ENCODE data around the gene HRG. TPM values are rescaled to one million over a fixed set of nuclear protein-coding genes. Genes with fewer than 3 reads are reported as not detected.
A peak's percentile ranks its signal among the peaks of the same experiment; 100 is the strongest.

Gene HRG
- total and polyA plus RNA-seq, 2 experiments from 2014 or later = not detected

GRCh38 chr3:186717039-186717457 is 51.2 kb downstream of the HRG start, which contains the start of gene KNG1:
Gene KNG1, plus strand, starts transcription at chr3:186717359. Its CDS starts 184 bp downstream, at chr3:186717543.
- H4K20me1 ChIP-seq (ENCODE audit: insufficient read depth) = no peaks in the 10 kb centered on the region
- H3K9me2 ChIP-seq (ENCODE audit: insufficient read depth) = no peaks in the 10 kb centered on the region
- WGBS, 2 experiments (ENCODE audit: low coverage in 1 of 2, low lambda C conversion rate in 2 of 2, missing lambda C conversion rate in 2 of 2) = 19 to 20% methylated on average over 3 of the region's 3 CpGs
- no peak within 1 kb of the TSS for H3K4me2 ChIP-seq (ENCODE audit: unreplicated experiment)
- no peak within 1 kb of the TSS for H3K27ac ChIP-seq
- no peaks in the 10 kb centered on the region for H3K9me3 ChIP-seq (ENCODE audit: low read depth)
- no peak within 1 kb of the TSS for H2AFZ ChIP-seq
- H3F3A ChIP-seq (ENCODE audit: insufficient read depth) = no peaks in the 10 kb centered on the region
- no peaks in the 10 kb centered on the region for H3K36me3 ChIP-seq (ENCODE audit: low read depth)
- no peak for DNase-seq
- no peaks in the 10 kb centered on the region for H3K4me1 ChIP-seq (ENCODE audit: insufficient read depth)
- H3K79me2 ChIP-seq (ENCODE audit: insufficient read depth) = no peaks in the 10 kb centered on the region
- H3K27me3 ChIP-seq (replicated peaks; ENCODE audit: insufficient read depth) = peaks cover 27% of the 10 kb centered on the region; the same call in 1 of the 2 replicates
- H3K9ac ChIP-seq = no peak within 1 kb of the TSS
- H3K4me3 ChIP-seq = no peak within 1 kb of the TSS
- in situ Hi-C loops (cut with MboI) = no loop called here
- no peak for TF ChIP-seq EZH2 (IDR thresholded peaks at IDR 0.05; ENCODE audit: insufficient read depth, poor library complexity, severe bottlenecking)
- no peak for TF ChIP-seq EZH2phosphoT487 (IDR thresholded peaks at IDR 0.05; ENCODE audit: insufficient read depth, low read depth)

- no peak for DNase-seq
- no peak for TF ChIP-seq EZH2phosphoT487 (IDR thresholded peaks at IDR 0.05; ENCODE audit: insufficient read depth, low read depth)
- no peak for TF ChIP-seq EZH2 (IDR thresholded peaks at IDR 0.05; ENCODE audit: insufficient read depth, poor library complexity, severe bottlenecking)
- 31% methylated on average over 7 of the region's 7 CpGs for WGBS, 2 experiments (ENCODE audit: low coverage in 1 of 2, low lambda C conversion rate in 2 of 2, missing lambda C conversion rate in 2 of 2)
Measured at GRCh38 chr3:186719945-186720739, 54.3 kb downstream of the HRG start.

GRCh38 chr3:186722457-186722856 is 56.6 kb downstream of the HRG start:
- Histone ChIP-seq H3K9me2 (ENCODE audit: insufficient read depth) (no peaks in the 10 kb centered on the region), H3K36me3 (ENCODE audit: low read depth) (no peaks in the 10 kb centered on the region), H3K27me3 (replicated peaks; ENCODE audit: insufficient read depth) (peaks cover 13% of the 10 kb centered on the region; the same call in 1 of the 2 replicates), H3K4me1 (ENCODE audit: insufficient read depth) (no peaks in the 10 kb centered on the region), H3K4me2 (ENCODE audit: unreplicated experiment) (no peak overlapping the region), H3K9ac (no peak overlapping the region), H3K9me3 (ENCODE audit: low read depth) (no peaks in the 10 kb centered on the region), H3F3A (ENCODE audit: insufficient read depth) (no peaks in the 10 kb centered on the region), H3K79me2 (ENCODE audit: insufficient read depth) (no peaks in the 10 kb centered on the region), H3K27ac (no peak overlapping the region), H2AFZ (no peak overlapping the region), H3K4me3 (no peak overlapping the region), H4K20me1 (ENCODE audit: insufficient read depth) (no peaks in the 10 kb centered on the region)
- TF ChIP-seq EZH2phosphoT487 (IDR thresholded peaks at IDR 0.05; ENCODE audit: insufficient read depth, low read depth) = no peak
- TF ChIP-seq EZH2 (IDR thresholded peaks at IDR 0.05; ENCODE audit: insufficient read depth, poor library complexity, severe bottlenecking) = no peak
- DNase-seq = peak; percentile 14
- WGBS, 2 experiments (ENCODE audit: low coverage in 1 of 2, low lambda C conversion rate in 2 of 2, missing lambda C conversion rate in 2 of 2) = 41 to 44% methylated on average over 7 of the region's 7 CpGs
- in situ Hi-C loops (cut with MboI) = no loop called here

More at GRCh38 chr3:186719945-186720739, 54.3 kb downstream of the HRG start:
- no peaks in the 10 kb centered on the region for H4K20me1 ChIP-seq (ENCODE audit: insufficient read depth)
- no peak overlapping the region for H3K4me2 ChIP-seq (ENCODE audit: unreplicated experiment)
- no peak overlapping the region for H2AFZ ChIP-seq
- H3K4me3 ChIP-seq = no peak overlapping the region
- H3F3A ChIP-seq (ENCODE audit: insufficient read depth) = no peaks in the 10 kb centered on the region
- in situ Hi-C loops (cut with MboI) = no loop called here
- H3K4me1 ChIP-seq (ENCODE audit: insufficient read depth) = no peaks in the 10 kb centered on the region
- no peak overlapping the region for H3K9ac ChIP-seq
- H3K9me2 ChIP-seq (ENCODE audit: insufficient read depth) = no peaks in the 10 kb centered on the region
- no peaks in the 10 kb centered on the region for H3K9me3 ChIP-seq (ENCODE audit: low read depth)
- H3K27ac ChIP-seq = no peak overlapping the region
- peaks cover 13% of the 10 kb centered on the region; the same call in 1 of the 2 replicates for H3K27me3 ChIP-seq (replicated peaks; ENCODE audit: insufficient read depth)
- no peaks in the 10 kb centered on the region for H3K36me3 ChIP-seq (ENCODE audit: low read depth)
- H3K79me2 ChIP-seq (ENCODE audit: insufficient read depth) = no peaks in the 10 kb centered on the region

- TF ChIP-seq EZH2 (IDR thresholded peaks at IDR 0.05; ENCODE audit: insufficient read depth, poor library complexity, severe bottlenecking) (no peak), EZH2phosphoT487 (IDR thresholded peaks at IDR 0.05; ENCODE audit: insufficient read depth, low read depth) (no peak)
- Histone ChIP-seq H2AFZ (no peak overlapping the region), H3K9me3 (ENCODE audit: low read depth) (no peaks in the 10 kb centered on the region), H3K4me3 (no peak overlapping the region), H3K27ac (no peak overlapping the region), H3K9ac (no peak overlapping the region), H3K9me2 (ENCODE audit: insufficient read depth) (no peaks in the 10 kb centered on the region), H3K4me1 (ENCODE audit: insufficient read depth) (no peaks in the 10 kb centered on the region), H4K20me1 (ENCODE audit: insufficient read depth) (no peaks in the 10 kb centered on the region), H3K79me2 (ENCODE audit: insufficient read depth) (no peaks in the 10 kb centered on the region), H3F3A (ENCODE audit: insufficient read depth) (no peaks in the 10 kb centered on the region), H3K36me3 (ENCODE audit: low read depth) (no peaks in the 10 kb centered on the region), H3K27me3 (replicated peaks; ENCODE audit: insufficient read depth) (peaks cover 7% of the 10 kb centered on the region; the same call in 1 of the 2 replicates), H3K4me2 (ENCODE audit: unreplicated experiment) (no peak overlapping the region)
- WGBS, 2 experiments (ENCODE audit: low coverage in 1 of 2, low lambda C conversion rate in 2 of 2, missing lambda C conversion rate in 2 of 2) = 74 to 77% methylated on average over 12 of the region's 12 CpGs
- in situ Hi-C loops (cut with MboI) = no loop called here
- no peak for DNase-seq
Measured at GRCh38 chr3:186724911-186725310, 59.1 kb downstream of the HRG start.

Small RNA genes lying within 50 kb of the gene (small RNA-seq; reads per million reads assigned to genes)
- gene RF00017 (ENCODE audit: low read depth, low replicate concordance) = not detected

Other genes starting within 250 kb of the HRG start
- 0.63 and 0.76 TPM in 2 replicates for gene CRYGS, start 121.6 kb upstream of the HRG start, total RNA-seq (2014; rRNA removed; shearing (Covaris generic))
- 0.49 and 1.3 TPM in 2 replicates for gene CRYGS, start 121.6 kb upstream of the HRG start, polyA plus RNA-seq (2016; fragmentation: Nextera tagmentation; extraction: Ambion mirVana)
- gene TBCCD1, start 98.7 kb upstream of the HRG start, total RNA-seq (2014; rRNA removed; shearing (Covaris generic)) = 14.6 and 17.7 TPM in 2 replicates
- gene TBCCD1, start 98.7 kb upstream of the HRG start, polyA plus RNA-seq (2016; fragmentation: Nextera tagmentation; extraction: Ambion mirVana) = 15.6 and 16.3 TPM in 2 replicates
- gene DNAJB11, start 95.3 kb upstream of the HRG start, total RNA-seq (2014; rRNA removed; shearing (Covaris generic)) = 63.2 and 65.9 TPM in 2 replicates
- 99.3 and 102 TPM in 2 replicates for gene DNAJB11, start 95.3 kb upstream of the HRG start, polyA plus RNA-seq (2016; fragmentation: Nextera tagmentation; extraction: Ambion mirVana)
- gene AHSG, start 53.0 kb upstream of the HRG start, total RNA-seq (2014; rRNA removed; shearing (Covaris generic)) = not detected in 2 replicates
- not detected in 2 replicates for gene AHSG, start 53.0 kb upstream of the HRG start, polyA plus RNA-seq (2016; fragmentation: Nextera tagmentation; extraction: Ambion mirVana)
- not detected in 2 replicates for gene FETUB, start 25.6 kb upstream of the HRG start, total RNA-seq (2014; rRNA removed; shearing (Covaris generic))
- not detected in 2 replicates for gene FETUB, start 25.6 kb upstream of the HRG start, polyA plus RNA-seq (2016; fragmentation: Nextera tagmentation; extraction: Ambion mirVana)
- gene KNG1, start 51.3 kb downstream of the HRG start, total RNA-seq (2014; rRNA removed; shearing (Covaris generic)) = not detected in 2 replicates
- gene KNG1, start 51.3 kb downstream of the HRG start, polyA plus RNA-seq (2016; fragmentation: Nextera tagmentation; extraction: Ambion mirVana) = not detected in 2 replicates
- 426 and 469 TPM in 2 replicates for gene EIF4A2, start 117.6 kb downstream of the HRG start, total RNA-seq (2014; rRNA removed; shearing (Covaris generic))
- gene EIF4A2, start 117.6 kb downstream of the HRG start, polyA plus RNA-seq (2016; fragmentation: Nextera tagmentation; extraction: Ambion mirVana) = 122 TPM in 2 replicates
- 12.0 and 16.2 TPM in 2 replicates for gene RFC4, start 140.5 kb downstream of the HRG start, total RNA-seq (2014; rRNA removed; shearing (Covaris generic))
- gene RFC4, start 140.5 kb downstream of the HRG start, polyA plus RNA-seq (2016; fragmentation: Nextera tagmentation; extraction: Ambion mirVana) = 22.1 and 22.8 TPM in 2 replicates
- gene ADIPOQ, start 176.7 kb downstream of the HRG start, total RNA-seq (2014; rRNA removed; shearing (Covaris generic)) = not detected in 2 replicates
- not detected in 2 replicates for gene ADIPOQ, start 176.7 kb downstream of the HRG start, polyA plus RNA-seq (2016; fragmentation: Nextera tagmentation; extraction: Ambion mirVana)

Data from GM23248 (cell line).